ENCODE measurements around the gene TRPM2.

The TRPM2 gene

DNA sequence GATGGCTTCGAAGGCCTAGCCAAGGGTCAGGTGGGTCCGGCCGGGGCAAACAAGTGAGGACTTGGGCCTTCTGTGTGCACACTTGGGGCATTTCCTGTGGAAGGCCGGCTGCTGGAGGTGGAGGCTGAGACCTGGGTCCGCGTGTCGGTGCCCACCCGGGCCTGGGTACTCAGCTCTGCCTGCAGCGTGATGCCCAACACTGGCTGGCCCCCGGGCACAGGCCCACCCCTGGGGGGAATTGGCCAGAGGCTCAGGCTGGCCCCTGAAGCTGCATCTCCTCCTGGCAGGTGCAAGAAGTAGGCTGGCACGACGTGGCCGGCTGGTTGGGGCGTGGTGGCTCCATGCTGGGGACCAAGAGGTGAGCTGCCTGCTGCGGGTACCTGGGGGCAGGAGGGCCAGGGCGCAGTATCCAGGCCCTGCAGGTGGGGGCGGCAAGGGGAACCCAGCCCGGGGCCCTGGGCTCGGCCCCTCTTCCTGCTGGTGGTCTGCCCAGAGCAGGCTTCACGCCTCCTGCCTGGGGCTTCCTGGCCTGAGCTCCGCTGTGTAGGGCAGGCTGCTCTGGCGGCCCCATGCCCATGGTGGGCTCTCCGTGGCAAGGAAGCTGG is 31.5 kb upstream of the TRPM2 start:
- no peak for DNase-seq (ENCODE audit: low spot score)

- DNase-seq (ENCODE audit: low spot score): no peak
Measured at GRCh38 chr21:44322621-44323325, 30.6 kb upstream of the TRPM2 start.

- no peak for DNase-seq (ENCODE audit: low spot score)
Measured at GRCh38 chr21:44323591-44323990, 29.8 kb upstream of the TRPM2 start.

DNA sequence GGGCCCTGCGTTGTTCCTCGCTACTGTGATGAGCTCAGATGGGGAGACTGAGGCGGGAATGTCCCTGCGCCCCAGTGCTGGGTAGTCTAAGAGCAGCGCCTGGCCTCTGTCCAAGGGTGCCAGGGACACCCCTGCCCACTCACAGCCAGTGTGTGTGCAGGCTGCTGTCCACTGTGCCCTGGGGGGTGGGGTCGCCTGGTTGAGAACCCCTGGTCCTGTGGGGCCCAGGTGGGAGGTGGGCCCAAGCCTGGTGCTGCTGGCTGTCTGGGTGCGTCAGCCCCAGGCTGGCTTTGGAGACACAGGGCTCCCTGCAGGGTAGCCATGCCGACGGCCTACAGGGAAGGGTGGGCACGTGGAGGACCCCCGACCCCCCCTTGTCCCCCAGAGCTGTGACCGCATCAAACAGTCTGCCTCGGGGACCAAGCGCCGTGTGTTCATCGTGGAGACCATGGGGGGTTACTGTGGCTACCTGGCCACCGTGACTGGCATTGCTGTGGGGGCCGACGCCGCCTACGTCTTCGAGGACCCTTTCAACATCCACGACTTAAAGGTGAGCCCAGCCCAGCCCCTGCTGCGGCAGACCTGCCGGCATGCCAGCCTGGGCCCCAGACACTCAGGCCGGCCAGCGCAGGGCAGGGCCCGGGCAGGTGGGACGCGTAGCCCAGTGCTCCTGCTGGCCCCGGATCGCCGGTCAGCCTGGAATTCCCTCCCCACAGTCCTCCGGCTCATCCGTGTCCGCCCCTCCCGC is 29.1 kb upstream of the TRPM2 start:
- no peak for DNase-seq (ENCODE audit: low spot score)

- DNase-seq (ENCODE audit: low spot score): no peak
Measured at GRCh38 chr21:44324854-44325107, 28.6 kb upstream of the TRPM2 start.

GRCh38 chr21:44325386-44326271 is 27.8 kb upstream of the TRPM2 start:
- no peak for DNase-seq (ENCODE audit: low spot score)

- no peak for DNase-seq (ENCODE audit: low spot score)
Measured at GRCh38 chr21:44326272-44326647, 27.2 kb upstream of the TRPM2 start.

- DNase-seq (ENCODE audit: low spot score): no peak
Measured at GRCh38 chr21:44326716-44327602, 26.5 kb upstream of the TRPM2 start.

DNA sequence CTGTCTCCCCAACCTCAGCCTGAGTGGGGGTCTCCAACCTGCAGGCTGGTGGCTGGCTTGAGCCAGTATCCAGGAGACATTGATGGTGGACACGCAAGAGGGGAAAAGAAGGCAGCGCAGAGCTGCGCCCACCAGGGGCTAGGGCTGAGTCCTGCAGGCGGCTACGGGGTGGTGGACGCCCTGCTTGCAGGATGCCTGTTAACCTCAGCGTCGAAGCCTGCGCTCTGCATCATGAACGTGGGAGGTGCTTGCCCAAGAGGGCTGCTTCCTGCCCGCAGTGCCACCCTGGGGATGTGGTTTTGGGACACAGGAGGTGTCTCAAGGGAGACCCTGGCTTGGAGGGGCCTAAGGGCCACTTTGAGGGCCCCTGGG is 25.8 kb upstream of the TRPM2 start:
- no peak for DNase-seq (ENCODE audit: low spot score)

GRCh38 chr21:44328242-44328895 is 25.1 kb upstream of the TRPM2 start:
- no peak for DNase-seq (ENCODE audit: low spot score)

DNA sequence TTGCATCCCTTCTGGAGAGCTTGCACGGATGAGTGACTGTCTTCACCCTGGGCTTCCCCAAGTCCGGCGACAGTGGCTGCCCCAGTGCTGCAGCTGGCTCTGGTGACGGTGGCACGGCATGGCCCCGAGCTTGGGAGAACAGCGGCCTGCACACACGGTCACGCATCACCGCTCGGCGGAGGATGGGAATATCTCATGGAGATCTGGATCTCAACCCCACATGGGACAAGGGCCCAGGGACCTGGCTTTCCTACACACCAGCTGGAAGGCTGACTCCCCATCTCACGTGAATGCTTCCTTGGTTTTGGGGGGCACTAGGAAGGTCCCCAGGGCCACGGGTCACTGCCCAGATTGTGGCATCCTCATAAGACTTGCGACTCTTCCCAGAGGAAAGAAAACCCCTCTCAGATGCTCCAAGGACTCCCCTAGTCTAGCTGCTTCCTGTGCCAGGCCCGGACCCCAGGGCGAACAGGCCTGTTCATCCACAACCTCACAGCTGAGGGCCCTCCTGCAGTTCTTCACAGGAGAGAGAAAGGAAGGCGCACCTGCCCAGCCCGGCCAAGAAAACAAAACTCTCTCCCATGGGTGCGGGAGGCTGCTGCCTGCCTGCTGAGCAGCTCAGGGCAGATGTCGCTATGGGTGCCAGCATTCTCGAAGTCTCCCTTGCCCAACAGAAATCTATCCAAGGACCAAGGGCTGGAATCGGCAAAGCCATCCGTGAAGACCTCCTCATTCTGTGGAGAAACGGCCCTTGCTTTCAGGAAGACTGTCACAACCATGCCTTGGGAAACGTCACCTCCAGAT is 24.1 kb upstream of the TRPM2 start:
- DNase-seq (ENCODE audit: low spot score): peak; percentile 65

DNA sequence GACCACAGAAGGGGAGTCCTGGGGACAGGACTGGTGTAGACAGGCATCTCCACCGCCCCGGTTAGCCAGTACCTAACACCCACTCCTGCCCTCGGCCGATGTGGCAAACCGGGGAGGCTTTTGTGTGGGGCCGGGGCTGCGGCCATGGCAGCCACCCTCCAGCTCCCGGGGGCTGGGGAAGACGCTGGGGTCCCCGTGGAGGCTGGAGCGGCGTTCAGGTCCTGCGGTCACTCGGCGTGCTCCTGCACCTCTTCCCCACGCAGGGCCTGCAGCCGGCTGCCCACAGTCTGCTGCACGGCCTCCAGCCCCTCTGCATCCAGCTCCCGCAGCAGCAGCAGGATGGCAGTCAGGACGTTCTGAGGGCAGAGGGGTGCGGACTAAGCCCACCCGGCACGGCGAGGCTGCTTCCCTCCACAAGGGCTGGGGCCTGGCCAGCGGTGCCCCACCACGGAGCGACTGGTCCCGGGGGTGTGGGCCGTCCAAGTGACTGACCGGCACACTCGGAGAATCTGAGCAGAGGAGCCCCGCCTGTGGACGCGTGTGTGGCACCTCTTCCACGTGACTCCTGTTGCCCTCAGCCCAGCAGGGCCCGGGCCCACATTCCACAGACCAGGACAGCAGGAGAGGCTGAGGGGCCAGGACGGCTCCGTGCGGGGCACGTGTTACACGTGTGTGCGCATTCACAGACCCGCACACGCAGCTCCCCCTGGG is 23.3 kb upstream of the TRPM2 start:
- DNase-seq (ENCODE audit: low spot score): no peak

DNA sequence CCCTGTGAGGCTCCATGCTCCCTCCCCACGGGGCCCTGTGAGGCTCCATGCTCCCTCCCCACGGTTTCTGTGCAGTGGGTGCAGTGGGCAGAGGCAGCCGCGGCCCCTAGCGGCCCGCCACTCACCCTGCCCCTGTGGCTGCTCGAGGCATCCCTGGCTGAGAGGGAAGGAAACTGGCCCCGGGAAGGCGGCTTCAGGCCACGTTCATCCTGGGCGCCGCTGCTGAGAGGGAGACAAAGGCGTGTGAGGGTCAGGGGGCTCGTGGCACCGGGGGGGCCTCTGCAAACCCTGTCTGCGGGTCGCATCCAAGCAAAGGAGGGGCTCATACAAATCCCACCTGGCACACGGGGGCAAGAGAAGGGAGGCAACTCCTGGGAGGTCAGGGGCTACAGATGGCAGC is 22.7 kb upstream of the TRPM2 start:
- no peak for DNase-seq (ENCODE audit: low spot score)

DNA sequence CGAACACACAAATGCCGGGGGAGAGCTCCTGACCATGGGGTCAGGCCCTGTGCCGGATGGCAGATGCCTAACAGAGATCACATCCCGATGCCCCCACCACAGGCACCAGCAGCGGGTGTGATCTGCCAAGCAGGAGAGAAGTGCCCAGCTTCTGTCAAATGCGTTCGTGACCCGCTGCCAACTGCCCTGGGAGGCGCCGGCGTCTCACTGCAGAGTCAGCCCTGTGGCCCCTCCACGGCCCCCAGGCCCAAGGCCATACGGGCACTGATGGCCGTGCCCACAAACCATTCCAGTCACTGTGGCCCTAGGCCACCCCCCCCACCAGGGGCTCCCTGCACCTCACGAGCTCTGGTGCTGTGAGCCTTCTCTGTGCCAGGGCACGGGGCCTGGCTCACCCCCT is 22.2 kb upstream of the TRPM2 start:
- no peak for DNase-seq (ENCODE audit: low spot score)

GRCh38 chr21:44331650-44332307 is 21.6 kb upstream of the TRPM2 start:
- no peak for DNase-seq (ENCODE audit: low spot score)

DNA sequence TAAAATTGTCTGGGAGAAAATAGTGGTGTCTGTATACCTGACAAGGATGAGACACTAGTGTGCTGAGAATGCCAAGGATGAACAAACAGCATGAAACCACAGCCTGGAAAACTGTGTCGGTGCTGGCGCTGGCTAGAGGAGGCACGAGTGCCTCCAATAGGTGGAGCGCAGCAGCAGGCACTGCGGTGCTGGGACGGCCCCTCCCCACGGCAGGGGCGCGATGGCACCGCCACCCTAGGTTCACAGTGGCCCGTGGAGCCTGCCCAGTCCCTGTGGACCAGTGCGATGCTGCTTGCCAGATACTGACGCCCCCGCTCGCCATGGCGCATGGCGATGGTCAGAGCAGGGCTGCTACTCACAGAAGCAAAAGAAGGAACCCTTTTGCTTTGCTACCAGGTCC is 21.0 kb upstream of the TRPM2 start:
- no peak for DNase-seq (ENCODE audit: low spot score)

DNA sequence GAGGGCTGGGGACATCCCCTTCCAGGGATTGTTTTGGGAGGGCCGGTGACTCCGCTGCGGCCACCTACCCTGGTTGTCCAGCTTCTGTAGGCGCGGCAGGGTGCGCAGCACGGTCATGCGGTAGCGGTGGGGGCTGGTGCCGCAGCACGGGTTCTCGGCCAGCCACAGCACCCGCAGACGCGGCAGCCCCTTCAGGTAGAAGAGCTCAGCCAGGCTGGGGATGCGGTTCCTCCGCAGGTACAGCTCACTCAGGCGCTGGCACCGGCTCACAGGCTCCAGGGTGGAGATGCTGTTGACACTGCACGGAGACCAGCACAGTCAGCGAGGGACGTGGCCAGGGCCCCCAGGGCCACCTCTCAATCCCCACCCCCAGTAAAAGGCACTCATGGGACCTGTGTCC is 20.5 kb upstream of the TRPM2 start:
- DNase-seq (ENCODE audit: low spot score): no peak

GRCh38 chr21:44333509-44334328 is 19.7 kb upstream of the TRPM2 start:
- no peak for DNase-seq (ENCODE audit: low spot score)

All from SK-N-DZ (cell line).